ENCODE data around the gene PIN1.
"Not testable (repeated sequence)": the region's sequence is repeated elsewhere in the genome, so short reads cannot be mapped to it uniquely, and the experiment has no call there.

The PIN1 gene

GRCh38 chr19:9834726-9835506 lies at the start of gene PIN1:
PIN1 (plus strand) TSS chr19:9835318; CDS start chr19:9835345, 27 bp downstream.
- DNase-seq, result peak; percentile 99

DNA sequence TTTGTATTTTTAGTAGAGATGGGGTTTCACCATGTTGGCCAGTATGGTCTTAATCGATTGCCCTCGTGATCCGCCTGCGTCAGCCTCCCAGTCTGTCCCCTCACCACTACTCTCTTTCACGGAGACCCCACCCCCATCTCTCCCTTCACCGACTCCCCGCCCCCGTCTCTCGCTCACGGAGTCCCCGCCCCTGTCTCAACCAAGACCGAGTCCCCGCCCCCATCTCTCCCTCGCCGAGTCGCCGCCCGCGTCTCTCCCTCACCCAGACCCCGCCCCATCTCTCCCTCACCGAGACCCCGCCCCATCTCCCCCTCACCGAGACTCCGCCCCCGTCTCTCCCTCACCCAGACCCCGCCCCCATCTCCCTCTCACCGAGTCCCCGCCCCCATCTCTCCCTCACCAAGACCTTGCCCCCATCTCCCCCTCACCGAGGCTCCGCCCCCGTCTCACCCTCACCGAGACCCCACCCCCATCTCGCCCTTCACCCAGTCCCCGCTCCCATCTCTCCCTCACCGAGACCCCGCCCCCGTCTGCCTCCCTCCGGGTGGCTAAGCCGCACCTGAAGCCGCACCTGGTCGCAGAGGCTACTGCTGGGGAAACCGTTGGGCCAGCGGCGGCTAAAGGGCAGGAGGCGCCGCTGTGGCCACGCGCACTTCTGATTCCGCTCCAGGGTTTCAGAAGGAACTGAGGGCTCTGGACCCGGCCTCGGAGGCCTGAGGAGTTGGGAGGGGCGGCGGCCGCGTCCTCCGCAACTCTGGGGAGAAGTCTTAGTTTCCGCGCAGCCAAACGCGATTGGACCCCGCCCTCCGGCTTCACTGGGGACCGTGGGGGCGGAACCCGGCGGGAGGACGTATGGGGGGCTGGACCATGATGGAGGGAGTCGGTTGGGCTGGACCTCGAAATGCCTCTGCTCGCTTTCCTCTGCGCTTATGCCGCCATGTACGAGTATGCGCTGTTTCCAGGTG lies 49.5 kb upstream of the PIN1 start:
- peak; percentile 86 for DNase-seq

- no peak for DNase-seq
Measured at GRCh38 chr19:9786342-9786741, 48.8 kb upstream of the PIN1 start.

DNA sequence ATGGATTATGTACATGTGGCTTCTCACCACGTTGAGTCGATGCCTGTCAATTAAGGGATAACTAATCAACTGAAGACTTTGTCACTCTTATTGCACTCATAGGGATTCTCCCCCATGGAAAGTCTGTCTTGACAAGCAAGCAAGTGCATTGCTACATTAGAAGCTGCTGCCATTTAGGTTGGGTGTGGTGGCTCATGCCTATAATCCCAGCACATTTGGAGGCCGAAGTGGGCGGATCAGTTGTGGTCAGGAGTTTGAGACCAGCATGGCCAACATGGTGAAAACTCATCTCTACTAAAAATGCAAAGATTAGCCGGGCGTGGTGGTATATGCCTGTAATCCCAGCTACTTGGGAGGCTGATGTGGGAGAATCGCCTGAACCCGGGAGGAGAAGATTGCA lies 48.3 kb upstream of the PIN1 start:
- DNase-seq, result no peak

DNA sequence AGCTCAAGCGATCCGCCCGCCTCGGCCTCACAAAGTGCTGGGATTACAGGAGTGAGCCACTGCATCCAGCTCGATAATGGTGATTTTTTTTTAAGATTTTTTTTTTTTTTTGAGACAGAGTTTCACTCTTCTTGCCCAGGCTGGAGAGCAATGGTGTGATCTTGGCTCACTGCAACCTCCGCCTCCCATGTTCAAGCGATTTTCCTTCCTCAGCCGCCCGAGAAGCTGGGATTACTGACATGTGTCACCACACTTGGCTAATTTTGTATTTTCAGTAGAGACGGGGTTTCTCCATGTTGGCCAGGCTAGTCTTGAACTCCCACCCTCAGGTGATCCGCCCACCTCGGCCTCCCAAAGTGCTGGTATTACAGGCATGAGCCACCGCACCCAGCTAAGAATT lies 46.5 kb upstream of the PIN1 start:
- DNase-seq, result not testable (repeated sequence)

GRCh38 chr19:9789066-9789465 lies 46.1 kb upstream of the PIN1 start:
- no peak for DNase-seq

DNA sequence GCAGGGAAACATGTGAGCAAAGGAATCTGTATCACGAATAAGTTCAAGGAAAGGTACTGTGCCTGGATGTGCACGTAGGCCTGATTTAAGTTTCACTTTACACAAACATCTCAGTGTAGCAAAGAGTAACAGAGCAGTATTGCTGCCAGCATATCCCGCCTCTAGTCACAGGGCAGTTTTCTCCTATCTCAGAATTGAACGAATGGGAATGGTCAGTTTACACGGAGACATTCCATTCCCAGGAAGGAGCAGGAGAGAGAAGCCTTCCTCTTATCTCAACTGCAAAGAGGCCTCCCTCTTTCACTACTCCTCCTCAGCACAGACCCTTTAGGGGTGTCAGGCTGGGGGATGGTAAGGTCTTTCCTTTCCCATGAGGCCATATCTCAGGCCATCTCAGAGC lies 45.5 kb upstream of the PIN1 start:
- not testable (repeated sequence) for DNase-seq

DNA sequence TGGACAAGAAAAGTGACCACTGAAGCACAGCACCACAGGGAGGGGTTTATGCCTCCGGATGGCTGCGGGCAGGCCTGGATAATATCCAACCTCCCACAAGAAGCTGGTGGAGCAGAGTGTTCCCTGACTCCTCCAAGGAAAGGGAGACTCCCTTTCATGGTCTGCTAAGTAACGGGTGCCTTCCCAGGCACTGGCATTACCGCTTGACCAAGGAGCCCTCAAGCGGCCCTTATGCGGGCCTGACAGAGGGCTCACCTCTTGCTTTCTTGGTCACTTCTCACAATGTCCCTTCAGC lies 44.1 kb upstream of the PIN1 start:
- not testable (repeated sequence) for DNase-seq

GRCh38 chr19:9791552-9792205 lies 43.4 kb upstream of the PIN1 start:
- DNase-seq, result peak; percentile 81

- peak; percentile 79 for DNase-seq
Measured at GRCh38 chr19:9792206-9793070, 42.7 kb upstream of the PIN1 start.

DNA sequence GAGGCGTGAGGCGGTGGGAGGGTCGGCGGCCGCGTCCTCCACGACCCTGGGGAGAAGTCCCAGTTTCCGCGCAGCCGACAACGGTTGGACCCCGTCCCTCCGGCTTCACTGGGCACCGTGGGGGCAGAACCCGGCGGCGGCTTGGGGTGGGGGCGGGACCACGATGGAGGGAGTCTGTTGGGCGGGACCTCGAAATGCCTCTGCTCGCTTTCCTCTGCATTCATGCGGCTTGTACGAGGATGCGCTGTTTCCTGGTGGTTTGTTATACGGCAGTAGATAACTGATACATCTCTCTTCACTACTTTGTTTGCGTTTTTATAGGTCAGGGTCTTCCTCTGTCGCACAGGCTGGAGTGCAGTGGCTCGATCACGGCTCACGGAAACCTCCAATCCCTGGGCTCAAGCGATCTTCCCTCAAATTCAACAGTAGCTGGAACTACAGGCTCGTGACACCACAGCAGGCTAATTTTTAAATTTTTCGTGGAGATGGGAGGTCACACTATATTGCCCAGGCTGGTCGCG lies 42.0 kb upstream of the PIN1 start:
- no peak for DNase-seq

DNA sequence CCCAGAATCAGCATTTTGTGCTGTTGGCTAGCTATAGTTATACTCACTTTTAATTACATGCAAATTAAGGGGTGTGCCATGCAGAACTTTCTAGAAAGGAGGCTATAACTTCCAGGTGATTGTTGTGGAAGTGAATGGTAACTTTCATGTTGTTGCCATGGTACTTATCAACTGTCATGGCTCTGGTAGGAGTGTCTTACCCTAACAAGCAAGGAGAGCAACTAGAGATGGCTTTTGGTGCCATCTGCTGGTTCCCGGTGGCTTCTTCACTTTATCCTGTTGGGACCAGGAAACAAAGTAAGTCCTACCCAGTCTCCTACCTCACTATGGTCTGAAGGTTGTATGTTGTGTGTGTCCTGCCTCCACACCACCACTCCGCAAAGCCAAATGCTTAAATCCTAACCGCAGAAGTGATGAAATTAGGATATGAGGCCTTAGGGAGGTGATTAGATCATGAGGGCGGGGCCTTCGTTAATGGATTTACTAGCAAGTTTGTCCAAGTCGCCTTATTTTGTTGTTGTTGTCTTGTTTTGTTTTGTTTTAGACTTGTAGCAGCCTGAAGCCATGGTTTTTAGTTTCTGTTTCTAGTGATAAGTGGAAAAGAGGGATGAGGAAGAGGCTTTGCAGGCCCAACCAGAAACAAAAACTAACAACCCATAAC lies 38.9 kb upstream of the PIN1 start:
- DNase-seq, result peak; percentile 74

GRCh38 chr19:9797871-9798270 lies 37.2 kb upstream of the PIN1 start:
- no peak for DNase-seq

GRCh38 chr19:9799162-9799561 lies 36.0 kb upstream of the PIN1 start:
- no peak for DNase-seq

GRCh38 chr19:9801976-9802375 lies 33.1 kb upstream of the PIN1 start:
- no peak for DNase-seq

DNA sequence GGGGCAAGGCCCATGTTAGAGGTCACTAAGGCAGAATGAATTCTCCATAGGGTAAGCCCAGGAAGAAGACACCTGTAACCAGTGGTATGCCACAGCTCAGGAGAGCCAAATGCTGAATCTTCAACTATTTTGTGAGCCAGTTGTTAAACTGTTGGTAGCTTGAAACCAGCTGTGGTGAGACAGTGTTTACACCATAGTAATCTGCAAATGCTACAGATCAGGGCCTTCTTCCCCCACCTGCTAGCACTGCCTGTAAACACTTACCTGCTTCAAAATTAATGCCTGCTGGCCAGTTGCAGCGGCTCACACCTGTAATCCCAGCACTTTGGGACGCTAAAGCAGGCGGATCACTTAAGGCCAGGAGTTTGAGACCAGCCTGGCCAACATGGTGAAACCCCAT lies 28.3 kb upstream of the PIN1 start:
- no peak for DNase-seq

GRCh38 chr19:9808855-9809824 lies 26.0 kb upstream of the PIN1 start:
- DNase-seq, result no peak

DNA sequence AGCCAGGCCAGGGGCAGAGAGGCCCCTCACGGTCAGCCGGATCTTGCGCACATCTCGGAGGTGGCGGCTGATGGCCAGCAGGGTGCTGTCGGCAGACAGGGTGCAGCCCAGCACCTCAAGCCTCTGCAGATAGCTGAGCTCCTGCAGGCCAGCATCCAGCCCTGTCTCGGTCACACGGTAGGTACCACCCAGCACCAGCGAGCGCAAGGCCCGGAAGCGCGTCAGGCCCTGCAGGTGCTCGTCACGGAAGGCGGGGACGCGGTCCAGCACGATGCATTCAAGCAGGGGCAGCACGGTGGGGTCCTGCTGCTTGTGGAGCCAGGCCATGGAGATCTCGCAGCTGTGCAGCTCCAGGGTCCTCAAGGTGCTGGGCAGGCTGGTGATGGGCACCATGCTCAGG lies 24.0 kb upstream of the PIN1 start:
- no peak for DNase-seq

GRCh38 chr19:9818175-9818733 lies 16.9 kb upstream of the PIN1 start:
- DNase-seq, result no peak
